H9 (cell line): Measurements from ENCODE around the gene PROK1. TPM values are rescaled to one million over a fixed set of nuclear protein-coding genes. Genes with fewer than 3 reads are reported as not detected.
A peak's percentile ranks its signal among the peaks of the same experiment; 100 is the strongest.

Experiments
- DNase-seq: peaks from one replicate; pipeline ENCODE4 v3.0.0-alpha.2; 2017
- H2AFZ ChIP-seq: one replicate; pipeline ENCODE4 v1.6.1; 2013; ENCODE audit warnings: mild to moderate bottlenecking, low read length, control low read depth, moderate library complexity
- H2AK5ac ChIP-seq: 2 replicates; pipeline ENCODE4 v1.6.1; 2013; ENCODE audit warnings: low read length, control low read depth, mixed read lengths; ENCODE audit not compliant: insufficient read length
- H2BK120ac ChIP-seq: one replicate; pipeline ENCODE4 v1.6.1; 2013; ENCODE audit warnings: low read depth, mild to moderate bottlenecking, low read length, control low read depth, inconsistent platforms; ENCODE audit not compliant: poor library complexity, severe bottlenecking
- H2BK12ac ChIP-seq: 2 replicates; pipeline ENCODE4 v1.6.1; 2013; ENCODE audit warnings: low read length, control low read depth, mixed read lengths, low read depth; ENCODE audit not compliant: insufficient read length
- H2BK15ac ChIP-seq: 2 replicates; pipeline ENCODE4 v1.6.1; 2013; ENCODE audit warnings: low read depth, low read length, control low read depth
- H2BK20ac ChIP-seq: one replicate; pipeline ENCODE4 v1.6.1; 2013; ENCODE audit warnings: low read depth, mild to moderate bottlenecking, low read length, control low read depth, inconsistent platforms; ENCODE audit not compliant: poor library complexity, severe bottlenecking
- H2BK5ac ChIP-seq: 2 replicates; pipeline ENCODE4 v1.6.1; 2013; ENCODE audit warnings: low read length, control low read depth, mixed read lengths; ENCODE audit not compliant: insufficient read length
- H3K14ac ChIP-seq: 2 replicates; pipeline ENCODE4 v1.6.1; 2013; ENCODE audit warnings: low read length, control low read depth; ENCODE audit not compliant: insufficient read depth
- H3K18ac ChIP-seq: 2 replicates; pipeline ENCODE4 v1.6.1; 2013; ENCODE audit warnings: low read depth, mild to moderate bottlenecking, mixed read lengths, low read length, control low read depth; ENCODE audit not compliant: insufficient read length
- H3K23ac ChIP-seq: 2 replicates; pipeline ENCODE4 v1.6.1; 2013; ENCODE audit warnings: low read length, control low read depth, mixed read lengths, low read depth; ENCODE audit not compliant: insufficient read length
- H3K23me2 ChIP-seq: 2 replicates; pipeline ENCODE4 v1.6.1; 2013; ENCODE audit warnings: low read depth, mild to moderate bottlenecking, mixed read lengths, low read length, control low read depth; ENCODE audit not compliant: insufficient read length, poor library complexity, severe bottlenecking
- H3K27ac ChIP-seq: 2 replicates; pipeline ENCODE4 v1.5.1; 2013; ENCODE audit warnings: low read length, control low read depth, mixed read lengths, low read depth; ENCODE audit not compliant: insufficient read length
- H3K27me3 ChIP-seq: 2 replicates; pipeline ENCODE4 v1.6.1; 2013; ENCODE audit warnings: low read length, control low read depth, inconsistent platforms; ENCODE audit not compliant: insufficient read depth
- H3K4ac ChIP-seq: 2 replicates; pipeline ENCODE4 v1.6.1; 2013; ENCODE audit warnings: low read depth, mild to moderate bottlenecking, control low read depth, inconsistent platforms, low read length, moderate library complexity
- H3K4me1 ChIP-seq: 2 replicates; pipeline ENCODE4 v1.6.1; 2013; ENCODE audit warnings: low read length, control low read depth, inconsistent platforms; ENCODE audit not compliant: insufficient read depth
- H3K4me2 ChIP-seq: 2 replicates; pipeline ENCODE4 v1.6.1; 2013; ENCODE audit warnings: low read length, control low read depth, mixed read lengths; ENCODE audit not compliant: insufficient read length, insufficient read depth
- H3K56ac ChIP-seq: 2 replicates; pipeline ENCODE4 v1.6.1; 2013; ENCODE audit warnings: low read depth, mild to moderate bottlenecking, mixed read lengths, low read length, control low read depth; ENCODE audit not compliant: insufficient read length
- H3K79me1 ChIP-seq: 2 replicates; pipeline ENCODE4 v1.6.1; 2013; ENCODE audit warnings: low read depth, mild to moderate bottlenecking, moderate library complexity, low read length, control low read depth, inconsistent platforms; ENCODE audit not compliant: insufficient read depth, poor library complexity, severe bottlenecking
- H3K79me2 ChIP-seq: 2 replicates; pipeline ENCODE4 v1.6.1; 2013; ENCODE audit warnings: low read length, control low read depth, inconsistent platforms; ENCODE audit not compliant: insufficient read depth
- H3K9ac ChIP-seq: 2 replicates; pipeline ENCODE4 v1.6.1; 2013; ENCODE audit warnings: low read length, control low read depth, mixed read lengths; ENCODE audit not compliant: insufficient read length; ENCODE audit errors: extremely low read depth
- H3K9me3 ChIP-seq: one replicate; pipeline ENCODE4 v1.6.1; 2013; ENCODE audit warnings: low read depth, low read length, inconsistent platforms; ENCODE audit not compliant: control insufficient read depth
- H3T11ph ChIP-seq: one replicate; pipeline ENCODE4 v1.6.1; 2013; ENCODE audit warnings: mild to moderate bottlenecking, low read length, control low read depth, inconsistent platforms
- H4K20me1 ChIP-seq: one replicate; pipeline ENCODE4 v1.6.1; 2013; ENCODE audit not compliant: control insufficient read depth, insufficient read length, insufficient read depth
- H4K5ac ChIP-seq: 2 replicates; pipeline ENCODE4 v1.6.1; 2013; ENCODE audit warnings: low read depth, mild to moderate bottlenecking, mixed read lengths, low read length, control low read depth; ENCODE audit not compliant: insufficient read length
- H4K8ac ChIP-seq: replicated peaks from 2 replicates; pipeline ENCODE4 v1.6.1; 2013; ENCODE audit warnings: low read length, control low read depth, mixed read lengths, low read depth; ENCODE audit not compliant: insufficient read length
- H4K91ac ChIP-seq: 2 replicates; pipeline ENCODE4 v1.6.1; 2013; ENCODE audit warnings: low read depth, mild to moderate bottlenecking, moderate library complexity, mixed read lengths, low read length, control low read depth; ENCODE audit not compliant: insufficient read length
- H3K27ac Mint-ChIP-seq, 3 experiments: 2 replicates in 2 of 3; 3 replicates in 1 of 3; pipeline ENCODE4 v1.8.0; 2020 to 2021; ENCODE audit warnings: mixed read lengths in 3 of 3, mild to moderate bottlenecking in 1 of 3, moderate library complexity in 1 of 3
- H3K27me3 Mint-ChIP-seq: 2 replicates; pipeline ENCODE4 v1.8.0; 2021; ENCODE audit warnings: low read depth, mild to moderate bottlenecking, moderate library complexity, mixed read lengths
- H3K36me3 Mint-ChIP-seq, 3 experiments: 2 replicates in 2 of 3; 3 replicates in 1 of 3; pipeline ENCODE4 v1.8.0; 2020 to 2021; ENCODE audit warnings: low read depth in 3 of 3, mixed read lengths in 3 of 3; ENCODE audit not compliant: insufficient read depth in 1 of 3
- H3K4me1 Mint-ChIP-seq, 2 experiments: 2 replicates each; pipeline ENCODE4 v1.8.0; 2020; ENCODE audit warnings: mixed read lengths in 2 of 2
- H3K4me3 Mint-ChIP-seq, 2 experiments: 2 replicates in 1 of 2; 3 replicates in 1 of 2; pipeline ENCODE4 v1.8.0; 2020 to 2021; ENCODE audit warnings: mild to moderate bottlenecking in 2 of 2, mixed read lengths in 2 of 2, moderate library complexity in 1 of 2
- H3K9me3 Mint-ChIP-seq, 2 experiments: 2 replicates in 1 of 2; 3 replicates in 1 of 2; pipeline ENCODE4 v1.8.0; 2020; ENCODE audit warnings: mild to moderate bottlenecking in 2 of 2, mixed read lengths in 2 of 2, moderate library complexity in 1 of 2
- CTCF ChIP-seq: fragments of 200-600 bp; sonication (generic); conservative IDR thresholded peaks from 3 replicates; pipeline ENCODE4 v1.8.0; 2021; ENCODE audit warnings: antibody characterized with exemption, mild to moderate bottlenecking
- WGBS: extraction: QIAGEN DNeasy Blood & Tissue Kit; methylation state at CpG from one replicate; pipeline ENCODE4 v1.1.7; 2013; ENCODE audit warnings: missing lambda C conversion rate, low lambda C conversion rate, mixed read lengths; ENCODE audit not compliant: insufficient read length; ENCODE audit errors: extremely low coverage; 5-methylcytosine and 5-hydroxymethylcytosine counted together
- total RNA-seq: library from RNA; stranded (reverse); gene quantifications from 2 replicates; pipeline ENCODE4 v1.2.1, GENCODE V29; 2021

The PROK1 gene
- total RNA-seq, 1 experiment from 2014 or later: not detected

DNA sequence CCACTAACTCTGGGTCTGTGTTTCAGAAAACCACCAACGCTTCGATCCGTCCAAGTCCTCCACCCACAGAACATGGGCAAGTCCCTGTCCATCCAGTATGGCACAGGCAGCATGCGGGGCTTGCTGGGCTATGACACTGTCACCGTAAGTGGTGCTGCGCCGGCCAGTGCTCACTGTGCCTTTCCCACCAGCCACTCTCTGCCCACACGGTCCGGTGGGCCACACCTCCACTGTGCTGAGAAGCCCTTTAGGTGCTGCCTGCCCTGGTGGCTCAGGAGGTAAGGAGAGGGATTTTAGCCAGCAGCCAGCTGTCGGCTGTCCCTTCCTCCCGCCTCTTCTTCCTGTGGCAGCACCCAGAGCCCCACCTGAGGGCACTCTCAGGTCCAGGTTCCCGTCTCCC, 33.9 kb downstream of the PROK1 start:
- Histone ChIP-seq H3K23me2 (no peaks in the 10 kb centered on the region), H4K5ac (no peak overlapping the region), H3K4me1 (no peaks in the 10 kb centered on the region), H3K23ac (no peak overlapping the region), H3K18ac (no peak overlapping the region), H2AFZ (no peak overlapping the region), H2BK15ac (no peak overlapping the region), H3K4ac (no peak overlapping the region), H2BK120ac (no peak overlapping the region), H4K20me1 (no peaks in the 10 kb centered on the region), H3K9ac (no peak overlapping the region), H3T11ph (no peak overlapping the region), H3K27ac (no peak overlapping the region), H4K91ac (no peak overlapping the region), H4K8ac (no peak overlapping the region), H3K79me2 (no peaks in the 10 kb centered on the region), H2BK12ac (no peak overlapping the region), H2BK5ac (no peak overlapping the region), H3K79me1 (no peaks in the 10 kb centered on the region), H3K4me2 (no peak overlapping the region), H3K56ac (no peak overlapping the region), H2AK5ac (no peak overlapping the region), H3K27me3 (no peaks in the 10 kb centered on the region), H3K14ac (0 out of 2 replicates have a peak overlapping the region, but pooled peaks have one; percentile 8), H2BK20ac (no peak overlapping the region), H3K9me3 (no peaks in the 10 kb centered on the region)
- Mint-ChIP-seq H3K27ac (no peak overlapping the region), H3K4me1 (peaks cover 20 to 26% of the 10 kb centered on the region in 2 experiments), H3K36me3 (no peaks in the 10 kb centered on the region; a peak in 1 of 7 replicates), H3K4me3 (no peak overlapping the region), H3K27me3 (peaks cover 3% of the 10 kb centered on the region; the same call in 1 of the 2 replicates), H3K9me3 (no peaks in the 10 kb centered on the region)
- no peak for TF ChIP-seq CTCF
- DNase-seq: no peak
- WGBS: no CpG with 5 or more reads among the region's 12 CpGs
